GM23338 (cell line): ENCODE data around the gene CACNA2D2.

ENCODE experiments used
- CREB1 ChIP-seq: fragments of 250-450 bp; sonication (Bioruptor Pico); IDR thresholded peaks from 2 replicates; pipeline ENCODE4 v1.5.0; 2020; ENCODE audit warnings: low read depth, mild to moderate bottlenecking, moderate library complexity
- CTCF ChIP-seq, 2 experiments: fragments of 200-600 bp in 1 of 2; sonication (generic) in 1 of 2; conservative IDR thresholded peaks; 2 replicates each; pipeline versions ENCODE4 v1.5.1 to v1.6.1; 2016 to 2017; ENCODE audit warnings: antibody characterized with exemption in 2 of 2, low read depth in 2 of 2, mild to moderate bottlenecking in 2 of 2, moderate library complexity in 1 of 2
- ETS1 ChIP-seq: IDR thresholded peaks from 2 replicates; pipeline ENCODE4 v1.6.1; 2016; ENCODE audit warnings: antibody characterized with exemption
- EZH2 ChIP-seq: fragments of 200-600 bp; sonication (generic); IDR thresholded peaks from one replicate; pipeline ENCODE4 v1.8.0; 2017; ENCODE audit warnings: antibody characterized with exemption, mild to moderate bottlenecking, low read depth; ENCODE audit not compliant: unreplicated experiment
- EZH2phosphoT487 ChIP-seq: fragments of 200-600 bp; sonication (generic); IDR thresholded peaks from one replicate; pipeline ENCODE4 v1.8.1; 2018; ENCODE audit warnings: antibody characterized with exemption; ENCODE audit not compliant: unreplicated experiment
- JUNB ChIP-seq: IDR thresholded peaks from one replicate; pipeline ENCODE4 v1.6.1; 2016; ENCODE audit warnings: antibody characterized with exemption; ENCODE audit not compliant: unreplicated experiment
- NANOG ChIP-seq: IDR thresholded peaks from 2 replicates; pipeline ENCODE4 v1.6.1; 2016; ENCODE audit warnings: antibody characterized with exemption, borderline replicate concordance
- POLR2AphosphoS5 ChIP-seq: IDR thresholded peaks from 2 replicates; pipeline ENCODE4 v1.6.1; 2016; ENCODE audit warnings: antibody characterized with exemption, low read depth
- REST ChIP-seq: IDR thresholded peaks from one replicate; pipeline ENCODE4 v1.6.1; 2018; ENCODE audit warnings: antibody characterized with exemption; ENCODE audit not compliant: unreplicated experiment
- STAT1 ChIP-seq: IDR thresholded peaks from one replicate; pipeline ENCODE4 v1.6.1; 2016; ENCODE audit warnings: antibody characterized with exemption; ENCODE audit not compliant: unreplicated experiment
- ZNF114 ChIP-seq: fragments of 250-450 bp; sonication (Bioruptor Pico); IDR thresholded peaks from 2 replicates; pipeline ENCODE4 v1.5.0; 2020; ENCODE audit warnings: mild to moderate bottlenecking, moderate library complexity
- ZNF331 ChIP-seq: fragments of 250-450 bp; sonication (Bioruptor Pico); IDR thresholded peaks from 2 replicates; pipeline ENCODE4 v1.5.0; 2020; ENCODE audit warnings: low read depth, mild to moderate bottlenecking, moderate library complexity
- ZNF462 ChIP-seq: fragments of 250-450 bp; sonication (Bioruptor Pico); IDR thresholded peaks from 2 replicates; pipeline ENCODE4 v1.5.0; 2020; ENCODE audit warnings: mild to moderate bottlenecking, moderate library complexity

GRCh38 chr3:50423543-50423942, 79.9 kb downstream of the CACNA2D2 start:
- TF ChIP-seq CTCF (conservative IDR thresholded peaks at IDR 0.05; ENCODE audit: low read depth in 2 of 2) (no peak), CREB1 (CRISPR knock-in tag) (no peak), POLR2AphosphoS5 (no peak), EZH2 (no peak), REST (no peak), EZH2phosphoT487 (no peak), STAT1 (no peak), JUNB (no peak), ZNF331 (CRISPR knock-in tag) (no peak), NANOG (no peak), ZNF114 (CRISPR knock-in tag) (no peak), ETS1 (no peak), ZNF462 (CRISPR knock-in tag) (no peak)
